ENCODE results near the gene RBM33. TPM values are rescaled to one million over a fixed set of nuclear protein-coding genes. Genes with fewer than 3 reads are reported as not detected.

RBM33 gene
- total RNA-seq, 2 donors from 2014 or later, result 56.9 to 60.2 TPM

DNA sequence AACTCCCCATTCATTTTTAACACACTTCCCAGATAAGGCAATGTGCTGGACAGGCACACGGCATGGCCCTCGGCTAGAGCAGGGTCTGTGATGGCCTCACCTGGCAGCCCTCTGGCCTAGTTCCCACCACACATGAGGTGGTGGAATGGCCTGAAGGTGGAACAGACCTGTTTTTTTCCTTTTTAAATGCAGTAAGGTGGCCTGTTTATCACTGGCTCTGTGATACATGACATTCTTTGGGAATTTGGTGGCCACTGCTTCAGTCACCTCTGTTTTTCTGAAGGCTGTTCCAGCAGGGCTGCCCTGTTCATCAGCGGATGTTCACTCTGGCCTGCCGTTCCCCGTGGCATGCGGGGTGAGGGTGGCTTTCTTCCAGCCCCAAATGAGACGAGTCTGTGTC, 131.2 kb downstream of the RBM33 start:
- H3K27me3 ChIP-seq, result no peaks in the 10 kb centered on the region
- H3K9me3 ChIP-seq, result no peaks in the 10 kb centered on the region
- H3K27ac ChIP-seq, result no peak overlapping the region
- intact Hi-C loops (cut with DNase I), result no loop called here
- H3K4me3 ChIP-seq, result no peak overlapping the region
- no peak for DNase-seq
- TF ChIP-seq CTCF (IDR thresholded peaks at IDR 0.05), result no peak
- H3K4me1 ChIP-seq, result no peaks in the 10 kb centered on the region
- peaks cover 15% of the 10 kb centered on the region for H3K36me3 ChIP-seq
- no peak overlapping the region for H3K9ac ChIP-seq (ENCODE audit: low read depth in 2 of 2, low read length in 2 of 2)

GRCh38 chr7:155776606-155777005, 132.1 kb downstream of the RBM33 start:
- DNase-seq, result no peak
- no peaks in the 10 kb centered on the region for H3K27me3 ChIP-seq
- H3K9me3 ChIP-seq, result no peaks in the 10 kb centered on the region
- H3K36me3 ChIP-seq, result peaks cover 15% of the 10 kb centered on the region
- intact Hi-C loops (cut with DNase I), result no loop called here
- H3K9ac ChIP-seq (ENCODE audit: low read depth in 2 of 2, low read length in 2 of 2), result no peak overlapping the region
- no peak overlapping the region for H3K4me3 ChIP-seq
- TF ChIP-seq CTCF (IDR thresholded peaks at IDR 0.05), result no peak
- H3K27ac ChIP-seq, result no peak overlapping the region
- no peaks in the 10 kb centered on the region for H3K4me1 ChIP-seq

DNA sequence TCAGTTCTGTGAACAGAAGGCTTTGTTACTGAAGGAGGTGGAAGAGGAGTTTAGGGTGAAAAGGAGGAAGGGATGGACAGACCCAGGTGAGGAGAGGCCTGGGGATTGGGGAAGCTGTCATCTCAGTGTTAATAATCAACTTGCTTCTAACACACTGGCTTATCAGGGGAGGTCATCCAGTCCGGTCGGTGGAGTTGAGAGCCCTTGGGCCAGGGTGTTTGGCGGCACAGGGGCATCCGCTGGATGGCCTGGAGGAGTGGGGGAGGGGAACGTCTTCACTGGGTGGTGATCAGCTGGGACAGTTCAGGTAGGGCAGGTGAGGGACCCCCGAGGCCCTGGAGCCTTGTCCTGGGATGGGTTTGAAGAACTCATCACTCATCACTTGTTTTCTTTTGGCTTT, 133.9 kb downstream of the RBM33 start:
- Histone ChIP-seq H3K36me3 (peaks cover 15% of the 10 kb centered on the region), H3K27me3 (no peaks in the 10 kb centered on the region), H3K4me3 (no peak overlapping the region), H3K9me3 (no peaks in the 10 kb centered on the region), H3K4me1 (no peaks in the 10 kb centered on the region), H3K9ac (ENCODE audit: low read depth in 2 of 2, low read length in 2 of 2) (no peak overlapping the region), H3K27ac (no peak overlapping the region)
- intact Hi-C loops (cut with DNase I), result no loop called here
- no peak for TF ChIP-seq CTCF (IDR thresholded peaks at IDR 0.05)
- no peak for DNase-seq

DNA sequence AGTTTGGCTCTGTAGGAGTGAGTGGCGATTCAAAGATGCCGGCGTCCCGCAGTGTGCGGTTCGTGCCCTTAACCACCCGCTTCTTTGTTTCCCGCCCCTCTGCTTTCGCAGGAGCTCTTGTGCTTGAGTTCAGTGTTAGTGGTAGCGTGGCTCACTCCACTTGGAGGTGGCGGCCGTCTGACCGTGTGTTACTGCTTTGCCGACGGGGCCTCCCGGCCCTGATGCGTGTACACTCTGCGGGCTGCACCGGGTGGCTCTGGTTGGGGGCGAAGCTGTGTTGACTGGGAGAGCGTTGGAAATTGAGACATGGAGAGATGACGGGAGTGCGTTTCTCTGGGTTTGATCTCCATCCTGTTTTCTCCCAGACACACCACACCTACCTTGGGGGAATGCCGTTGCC, 136.4 kb downstream of the RBM33 start:
- H3K27ac ChIP-seq, result no peak overlapping the region
- no peaks in the 10 kb centered on the region for H3K9me3 ChIP-seq
- H3K4me3 ChIP-seq, result no peak overlapping the region
- H3K9ac ChIP-seq (ENCODE audit: low read depth in 2 of 2, low read length in 2 of 2), result no peak overlapping the region
- no peak for DNase-seq
- H3K36me3 ChIP-seq, result no peaks in the 10 kb centered on the region
- intact Hi-C loops (cut with DNase I), result no loop called here
- TF ChIP-seq CTCF (IDR thresholded peaks at IDR 0.05), result no peak
- H3K4me1 ChIP-seq, result no peaks in the 10 kb centered on the region
- H3K27me3 ChIP-seq, result no peaks in the 10 kb centered on the region

DNA sequence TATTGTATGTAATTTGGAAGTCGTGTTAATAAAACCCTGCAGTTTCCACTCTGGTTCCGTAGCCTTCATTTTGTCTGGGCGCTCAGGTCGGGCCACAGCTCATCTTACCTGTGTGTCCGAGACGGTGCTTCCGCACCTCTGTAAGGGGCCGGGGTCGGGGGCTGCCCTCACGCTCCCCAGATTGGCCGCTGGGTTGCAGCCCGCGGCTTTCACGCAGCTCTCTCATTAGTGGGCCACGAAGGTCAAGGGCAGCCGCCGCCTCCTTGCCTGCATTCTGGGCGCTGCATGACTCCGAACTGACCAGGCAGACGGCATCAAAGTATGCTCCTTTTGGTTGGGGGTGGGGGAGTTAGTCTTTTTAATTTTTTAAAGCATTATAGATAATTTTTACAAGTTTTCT, 137.0 kb downstream of the RBM33 start:
- no peak for DNase-seq
- Histone ChIP-seq H3K9ac (ENCODE audit: low read depth in 2 of 2, low read length in 2 of 2) (no peak overlapping the region), H3K27ac (no peak overlapping the region), H3K36me3 (no peaks in the 10 kb centered on the region), H3K4me1 (no peaks in the 10 kb centered on the region), H3K27me3 (no peaks in the 10 kb centered on the region), H3K4me3 (no peak overlapping the region), H3K9me3 (no peaks in the 10 kb centered on the region)
- no peak for TF ChIP-seq CTCF (IDR thresholded peaks at IDR 0.05)
- intact Hi-C loops (cut with DNase I), result no loop called here

- Histone ChIP-seq H3K36me3 (no peaks in the 10 kb centered on the region), H3K27me3 (peaks cover 7% of the 10 kb centered on the region), H3K4me1 (no peaks in the 10 kb centered on the region), H3K9me3 (no peaks in the 10 kb centered on the region), H3K27ac (no peak overlapping the region), H3K9ac (ENCODE audit: low read depth in 2 of 2, low read length in 2 of 2) (no peak overlapping the region), H3K4me3 (no peak overlapping the region)
- intact Hi-C loops (cut with DNase I), result no loop called here
- no peak for TF ChIP-seq CTCF (IDR thresholded peaks at IDR 0.05)
- DNase-seq, result no peak
Observed at GRCh38 chr7:155782466-155782865, 138.0 kb downstream of the RBM33 start.
